MM.1S (cell line): ENCODE measurements around the gene BPI.

Source experiments
- DNase-seq: peaks from one replicate; pipeline ENCODE4 v3.0.0-alpha.2; 2015
- H2AFZ ChIP-seq: fragments of 300-600 bp; sonication (generic); 2 replicates; pipeline ENCODE4 v1.6.0; 2016; ENCODE audit warnings: antibody characterized with exemption, low read length
- H3F3A ChIP-seq: fragments of 300-600 bp; sonication (generic); 2 replicates; pipeline ENCODE4 v1.6.1; 2016; ENCODE audit warnings: mild to moderate bottlenecking, antibody characterized with exemption, low read length, moderate library complexity, mixed read lengths; ENCODE audit not compliant: insufficient read depth
- H3K27ac ChIP-seq: fragments of 300-600 bp; sonication (generic); 2 replicates; pipeline ENCODE4 v1.5.1; 2016; ENCODE audit warnings: mild to moderate bottlenecking, low read length
- H3K27me3 ChIP-seq: fragments of 300-600 bp; sonication (generic); replicated peaks from 2 replicates; pipeline ENCODE4 v1.6.0; 2016; ENCODE audit warnings: low read length; ENCODE audit not compliant: insufficient read depth
- H3K36me3 ChIP-seq: fragments of 300-600 bp; sonication (generic); replicated peaks from 2 replicates; pipeline ENCODE4 v1.6.1; 2016; ENCODE audit warnings: mild to moderate bottlenecking, low read length, mixed read lengths; ENCODE audit not compliant: insufficient read depth
- H3K4me1 ChIP-seq: fragments of 300-600 bp; sonication (generic); 2 replicates; pipeline ENCODE4 v1.6.1; 2016; ENCODE audit warnings: low read length, mixed read lengths
- H3K4me2 ChIP-seq: fragments of 300-600 bp; sonication (generic); 2 replicates; pipeline ENCODE4 v1.6.0; 2016; ENCODE audit warnings: low read depth, low read length
- H3K4me3 ChIP-seq: fragments of 300-600 bp; sonication (generic); 2 replicates; pipeline ENCODE4 v1.5.1; 2016; ENCODE audit warnings: low read length, mixed read lengths
- H3K79me2 ChIP-seq: fragments of 300-600 bp; sonication (generic); 2 replicates; pipeline ENCODE4 v1.6.1; 2016; ENCODE audit warnings: mixed run types, low read length, mixed read lengths
- H3K9ac ChIP-seq: fragments of 300-600 bp; sonication (generic); 2 replicates; pipeline ENCODE4 v1.6.1; 2016; ENCODE audit warnings: low read length, mixed read lengths
- H3K9me2 ChIP-seq: fragments of 300-600 bp; sonication (generic); replicated peaks from 2 replicates; pipeline ENCODE4 v1.6.1; 2016; ENCODE audit warnings: mild to moderate bottlenecking, low read length, mixed read lengths; ENCODE audit not compliant: insufficient read depth
- H3K9me3 ChIP-seq: fragments of 300-600 bp; sonication (generic); replicated peaks from 2 replicates; pipeline ENCODE4 v1.6.1; 2016; ENCODE audit warnings: mild to moderate bottlenecking, low read length, mixed read lengths; ENCODE audit not compliant: insufficient read depth
- H4K20me1 ChIP-seq: fragments of 300-600 bp; sonication (generic); 2 replicates; pipeline ENCODE4 v1.6.1; 2016; ENCODE audit warnings: mild to moderate bottlenecking, low read length, moderate library complexity, mixed read lengths; ENCODE audit not compliant: insufficient read depth
- CTCF ChIP-seq: fragments of 300-600 bp; sonication (generic); IDR thresholded peaks from 2 replicates; pipeline ENCODE4 v1.5.1; 2016; ENCODE audit warnings: antibody characterized with exemption, low read length, mixed read lengths
- EZH2 ChIP-seq: fragments of 300-600 bp; sonication (generic); optimal IDR thresholded peaks from 2 replicates; pipeline ENCODE3; 2017; ENCODE audit warnings: low read depth, mild to moderate bottlenecking, antibody characterized with exemption, low read length, mixed read lengths
- EZH2phosphoT487 ChIP-seq: fragments of 300-600 bp; sonication (generic); IDR thresholded peaks from 2 replicates; pipeline ENCODE4 v1.6.1; 2018; ENCODE audit warnings: antibody characterized with exemption, low read length

Gene BPI

DNA sequence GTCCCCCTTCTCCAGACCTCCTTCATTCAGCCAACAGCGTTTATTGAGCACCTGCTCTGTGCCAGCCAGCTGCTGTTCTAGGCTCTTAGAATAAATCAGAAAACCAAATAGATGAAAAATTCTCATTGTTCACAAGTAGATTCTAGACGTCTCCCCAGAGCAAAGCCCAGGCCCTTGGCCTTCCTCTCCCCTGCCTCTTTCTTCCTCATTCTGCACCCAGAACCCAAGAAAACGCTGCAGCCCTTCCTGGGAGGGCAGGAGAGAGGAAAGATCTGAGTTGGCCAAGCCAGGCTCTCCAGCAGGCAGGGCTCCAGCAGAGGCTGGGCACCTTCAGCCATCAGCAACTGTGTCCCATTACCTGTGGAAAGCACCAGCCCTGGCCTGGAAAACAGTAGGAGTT lies 12.0 kb upstream of the BPI start:
- Histone ChIP-seq H3K9me3 (no peaks in the 10 kb centered on the region), H3K4me2 (no peak overlapping the region), H3K4me1 (peaks cover 12% of the 10 kb centered on the region), H3K36me3 (no peaks in the 10 kb centered on the region), H3F3A (0 out of 2 replicates have a peak, but pooled peaks cover 5% of the 10 kb centered on the region), H4K20me1 (no peaks in the 10 kb centered on the region), H3K4me3 (no peak overlapping the region), H3K9me2 (no peaks in the 10 kb centered on the region), H3K79me2 (no peaks in the 10 kb centered on the region), H3K27ac (no peak overlapping the region), H3K27me3 (peaks cover 54% of the 10 kb centered on the region), H2AFZ (no peak overlapping the region), H3K9ac (no peak overlapping the region)
- TF ChIP-seq EZH2phosphoT487, result no peak
- no peak for DNase-seq

DNA sequence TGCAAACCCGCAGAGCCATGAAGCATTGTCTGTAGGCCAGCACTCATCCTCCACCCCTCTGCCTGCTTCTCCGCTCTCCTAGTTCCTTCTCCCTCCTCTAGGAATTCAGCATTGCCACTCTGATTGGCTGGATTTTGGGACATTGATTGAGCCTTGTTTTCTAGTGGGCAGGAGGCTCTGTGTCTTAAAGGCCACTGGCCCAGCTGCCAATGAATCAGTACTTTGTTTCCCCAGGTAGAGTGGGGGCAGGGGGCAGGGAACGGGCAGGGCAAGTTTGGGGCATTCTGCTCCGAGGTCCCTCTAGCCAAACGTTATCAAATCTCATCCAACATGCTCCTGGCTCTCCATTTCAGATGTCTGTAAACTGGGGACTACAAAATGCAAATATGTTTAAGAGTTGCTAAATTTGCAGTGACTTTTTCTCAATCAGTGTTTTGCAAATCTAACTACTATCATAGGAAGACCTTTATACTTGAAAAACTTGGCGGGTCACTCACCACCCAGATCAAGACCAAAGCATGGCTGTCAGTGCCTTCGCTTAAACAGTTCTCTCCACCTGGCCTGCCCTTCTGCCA lies 10.4 kb upstream of the BPI start:
- Histone ChIP-seq H3K27me3 (peaks cover 46% of the 10 kb centered on the region), H3K4me2 (no peak overlapping the region), H3K4me3 (no peak overlapping the region), H3K4me1 (peaks cover 1% of the 10 kb centered on the region), H3K27ac (no peak overlapping the region), H3F3A (0 out of 2 replicates have a peak, but pooled peaks cover 2% of the 10 kb centered on the region), H4K20me1 (no peaks in the 10 kb centered on the region), H2AFZ (no peak overlapping the region), H3K9me3 (no peaks in the 10 kb centered on the region), H3K36me3 (no peaks in the 10 kb centered on the region), H3K9me2 (no peaks in the 10 kb centered on the region), H3K79me2 (no peaks in the 10 kb centered on the region), H3K9ac (no peak overlapping the region)
- TF ChIP-seq EZH2, result no peak
- no peak for TF ChIP-seq CTCF
- no peak for TF ChIP-seq EZH2phosphoT487
- no peak for DNase-seq

DNA sequence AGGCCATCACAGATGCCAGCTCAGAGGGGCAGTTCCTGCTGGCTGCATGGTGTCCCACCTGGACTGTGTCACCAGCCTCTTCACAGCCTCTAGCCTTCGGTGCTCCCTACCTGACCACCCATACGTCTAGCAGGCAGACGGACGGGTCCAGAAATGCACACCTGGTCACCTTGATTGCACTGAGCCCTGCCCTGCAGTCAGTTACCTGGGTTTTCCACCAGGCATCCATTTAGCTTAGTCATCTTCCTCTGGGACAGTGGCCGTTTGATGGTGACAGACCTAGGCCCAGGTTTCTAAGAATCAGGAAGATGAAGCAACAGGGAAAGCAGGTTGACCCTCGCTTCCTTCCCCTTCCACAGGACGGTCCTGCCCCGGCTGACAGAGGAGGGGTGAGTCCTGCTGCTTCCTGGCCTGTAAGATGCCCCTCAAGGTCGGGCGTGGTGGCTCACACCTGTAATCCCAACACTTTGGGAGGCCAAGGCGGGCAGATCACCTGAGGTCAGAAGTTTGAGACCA lies 9.8 kb upstream of the BPI start:
- no peak overlapping the region for H3K4me2 ChIP-seq
- H3K9me2 ChIP-seq, result no peaks in the 10 kb centered on the region
- H3F3A ChIP-seq, result no peaks in the 10 kb centered on the region
- peaks cover 41% of the 10 kb centered on the region for H3K27me3 ChIP-seq
- TF ChIP-seq EZH2, result no peak
- no peak for TF ChIP-seq EZH2phosphoT487
- TF ChIP-seq CTCF, result no peak
- H3K27ac ChIP-seq, result no peak overlapping the region
- H3K9ac ChIP-seq, result no peak overlapping the region
- no peaks in the 10 kb centered on the region for H4K20me1 ChIP-seq
- H3K9me3 ChIP-seq, result no peaks in the 10 kb centered on the region
- H3K36me3 ChIP-seq, result no peaks in the 10 kb centered on the region
- no peak for DNase-seq
- H2AFZ ChIP-seq, result no peak overlapping the region
- no peaks in the 10 kb centered on the region for H3K79me2 ChIP-seq
- H3K4me3 ChIP-seq, result no peak overlapping the region
- no peaks in the 10 kb centered on the region for H3K4me1 ChIP-seq

GRCh38 chr20:38295811-38296210 lies 8.1 kb upstream of the BPI start:
- Histone ChIP-seq H3K36me3 (no peaks in the 10 kb centered on the region), H4K20me1 (no peaks in the 10 kb centered on the region), H3K4me1 (no peaks in the 10 kb centered on the region), H3K27me3 (peaks cover 26% of the 10 kb centered on the region), H3K9ac (no peak overlapping the region), H3F3A (no peaks in the 10 kb centered on the region), H3K4me3 (no peak overlapping the region), H3K4me2 (no peak overlapping the region), H3K9me3 (no peaks in the 10 kb centered on the region), H3K27ac (no peak overlapping the region), H3K9me2 (no peaks in the 10 kb centered on the region), H3K79me2 (no peaks in the 10 kb centered on the region), H2AFZ (no peak overlapping the region)
- DNase-seq, result no peak
- no peak for TF ChIP-seq EZH2phosphoT487
- no peak for TF ChIP-seq CTCF
- TF ChIP-seq EZH2, result no peak
